ENCODE measurements around the gene CAMTA1.
"Not testable (repeated sequence)": the region's sequence is repeated elsewhere in the genome, so short reads cannot be mapped to it uniquely, and the experiment has no call there.

CAMTA1 gene

GRCh38 chr1:7120863-7121621 is 335.8 kb downstream of the CAMTA1 start:
- peak in 3 of 4 experiments; percentile 14 to 31 (median 31) for DNase-seq

- DNase-seq: no peak
Measured at GRCh38 chr1:7121622-7121988, 336.4 kb downstream of the CAMTA1 start.

GRCh38 chr1:7127322-7128075 is 342.2 kb downstream of the CAMTA1 start:
- peak in 3 of 4 experiments; percentile 5 to 24 (median 16) for DNase-seq

- DNase-seq: no peak
Measured at GRCh38 chr1:7128293-7128692, 343.0 kb downstream of the CAMTA1 start.

GRCh38 chr1:7130127-7130526 is 344.9 kb downstream of the CAMTA1 start:
- DNase-seq: no peak

- no peak for DNase-seq
Measured at GRCh38 chr1:7135493-7135892, 350.2 kb downstream of the CAMTA1 start.

GRCh38 chr1:7136166-7136953 is 351.1 kb downstream of the CAMTA1 start:
- DNase-seq: no peak

GRCh38 chr1:7140251-7140650 is 355.0 kb downstream of the CAMTA1 start:
- no peak for DNase-seq

GRCh38 chr1:7145947-7146346 is 360.7 kb downstream of the CAMTA1 start:
- DNase-seq: no peak

- DNase-seq: no peak
Measured at GRCh38 chr1:7146710-7147109, 361.5 kb downstream of the CAMTA1 start.

- not testable (repeated sequence) for DNase-seq
Measured at GRCh38 chr1:7147581-7148282, 362.5 kb downstream of the CAMTA1 start.

GRCh38 chr1:7149080-7149838 is 364.0 kb downstream of the CAMTA1 start:
- DNase-seq: no peak

- no peak for DNase-seq
Measured at GRCh38 chr1:7150724-7151280, 365.5 kb downstream of the CAMTA1 start.

GRCh38 chr1:7151978-7152377 is 366.7 kb downstream of the CAMTA1 start:
- no peak for DNase-seq

- DNase-seq: no peak
Measured at GRCh38 chr1:7152655-7153054, 367.4 kb downstream of the CAMTA1 start.

GRCh38 chr1:7153464-7153863 is 368.2 kb downstream of the CAMTA1 start:
- DNase-seq: no peak

GRCh38 chr1:7159116-7159781 is 374.0 kb downstream of the CAMTA1 start:
- DNase-seq: peak in 1 of 4 experiments; percentile 3

- DNase-seq: not testable (repeated sequence)
Measured at GRCh38 chr1:7168554-7168953, 383.3 kb downstream of the CAMTA1 start.

GRCh38 chr1:7171168-7171567 is 385.9 kb downstream of the CAMTA1 start:
- DNase-seq: no peak

- DNase-seq: no peak
Measured at GRCh38 chr1:7171574-7171973, 386.3 kb downstream of the CAMTA1 start.

GRCh38 chr1:7172804-7173203 is 387.6 kb downstream of the CAMTA1 start:
- DNase-seq: no peak

Data from suppressor macrophage (primary cell).